KMS-11 (cell line): ENCODE measurements around the gene MACROD2.

Experiments used
- H2AFZ ChIP-seq: fragments of 200-600 bp; sonication (generic); 2 replicates; pipeline ENCODE4 v1.6.1; 2016; ENCODE audit warnings: antibody characterized with exemption, mixed run types, low read depth
- H3K27ac ChIP-seq: fragments of 200-600 bp; sonication (generic); 2 replicates; pipeline ENCODE4 v1.6.1; 2016; ENCODE audit warnings: mild to moderate bottlenecking, mixed run types
- H3K27me3 ChIP-seq: fragments of 200-600 bp; sonication (generic); 2 replicates; pipeline ENCODE4 v1.6.1; 2017; ENCODE audit warnings: mild to moderate bottlenecking, low read depth, mixed run types, moderate library complexity; ENCODE audit not compliant: insufficient read depth
- H3K36me3 ChIP-seq: fragments of 200-600 bp; sonication (generic); 2 replicates; pipeline ENCODE4 v1.6.1; 2017; ENCODE audit warnings: mild to moderate bottlenecking, mixed run types; ENCODE audit not compliant: insufficient read depth
- H3K4me1 ChIP-seq: fragments of 200-600 bp; sonication (generic); 2 replicates; pipeline ENCODE4 v1.6.1; 2016; ENCODE audit warnings: mild to moderate bottlenecking, low read depth, mixed run types; ENCODE audit not compliant: poor library complexity, severe bottlenecking
- H3K4me2 ChIP-seq: fragments of 200-600 bp; sonication (generic); 2 replicates; pipeline ENCODE4 v1.7.0; 2016; ENCODE audit warnings: mild to moderate bottlenecking, mixed run types
- H3K4me3 ChIP-seq: fragments of 200-600 bp; sonication (generic); IDR thresholded peaks from 2 replicates; pipeline ENCODE4 v1.6.1; 2017; ENCODE audit warnings: low read depth, low read length, mixed read lengths; ENCODE audit not compliant: insufficient read depth
- H3K79me2 ChIP-seq: fragments of 200-600 bp; sonication (generic); 2 replicates; pipeline ENCODE4 v1.6.1; 2016; ENCODE audit warnings: low read depth, mixed run types; ENCODE audit not compliant: insufficient read depth
- H3K9ac ChIP-seq: fragments of 200-600 bp; sonication (generic); 2 replicates; pipeline ENCODE4 v1.6.1; 2016; ENCODE audit warnings: mild to moderate bottlenecking, mixed run types
- H4K20me1 ChIP-seq: fragments of 200-600 bp; sonication (generic); 2 replicates; pipeline ENCODE4 v1.6.1; 2016; ENCODE audit warnings: mild to moderate bottlenecking, mixed run types; ENCODE audit not compliant: insufficient read depth
- TF ChIP-seq, protein P1 (sequence below): fragments of 200-600 bp; sonication (generic); conservative IDR thresholded peaks from 2 replicates; pipeline ENCODE4 v1.6.1; 2017; ENCODE audit warnings: low read depth, mild to moderate bottlenecking, antibody characterized with exemption, low read length, moderate library complexity, mixed read lengths

MACROD2 gene

DNA sequence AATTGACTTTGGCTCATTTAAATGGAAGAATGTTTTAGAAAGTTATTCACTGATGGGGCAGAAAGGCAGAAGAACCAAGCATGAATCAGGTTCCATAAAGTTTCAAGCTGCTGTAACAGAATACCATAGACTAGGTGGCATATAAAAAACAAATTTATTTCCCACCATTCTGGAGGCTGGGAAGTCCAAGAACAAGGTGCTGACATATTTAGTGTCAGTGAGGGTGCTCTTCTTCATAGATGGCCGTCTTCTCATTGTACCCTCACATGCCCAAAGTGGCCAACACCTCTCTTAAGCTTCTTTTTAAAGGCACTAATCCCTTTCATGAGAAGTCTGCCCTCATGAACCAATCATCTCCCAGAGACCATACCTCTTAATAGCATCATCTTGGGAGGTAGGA, 902.3 kb downstream of the MACROD2 start:
- H3K79me2 ChIP-seq = no peaks in the 10 kb centered on the region
- no peaks in the 10 kb centered on the region for H4K20me1 ChIP-seq
- H2AFZ ChIP-seq = no peak overlapping the region
- no peaks in the 10 kb centered on the region for H3K4me1 ChIP-seq
- TF ChIP-seq, protein P1, sequence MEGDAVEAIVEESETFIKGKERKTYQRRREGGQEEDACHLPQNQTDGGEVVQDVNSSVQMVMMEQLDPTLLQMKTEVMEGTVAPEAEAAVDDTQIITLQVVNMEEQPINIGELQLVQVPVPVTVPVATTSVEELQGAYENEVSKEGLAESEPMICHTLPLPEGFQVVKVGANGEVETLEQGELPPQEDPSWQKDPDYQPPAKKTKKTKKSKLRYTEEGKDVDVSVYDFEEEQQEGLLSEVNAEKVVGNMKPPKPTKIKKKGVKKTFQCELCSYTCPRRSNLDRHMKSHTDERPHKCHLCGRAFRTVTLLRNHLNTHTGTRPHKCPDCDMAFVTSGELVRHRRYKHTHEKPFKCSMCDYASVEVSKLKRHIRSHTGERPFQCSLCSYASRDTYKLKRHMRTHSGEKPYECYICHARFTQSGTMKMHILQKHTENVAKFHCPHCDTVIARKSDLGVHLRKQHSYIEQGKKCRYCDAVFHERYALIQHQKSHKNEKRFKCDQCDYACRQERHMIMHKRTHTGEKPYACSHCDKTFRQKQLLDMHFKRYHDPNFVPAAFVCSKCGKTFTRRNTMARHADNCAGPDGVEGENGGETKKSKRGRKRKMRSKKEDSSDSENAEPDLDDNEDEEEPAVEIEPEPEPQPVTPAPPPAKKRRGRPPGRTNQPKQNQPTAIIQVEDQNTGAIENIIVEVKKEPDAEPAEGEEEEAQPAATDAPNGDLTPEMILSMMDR = no peak
- H3K27me3 ChIP-seq = no peaks in the 10 kb centered on the region
- H3K36me3 ChIP-seq = no peaks in the 10 kb centered on the region
- H3K4me2 ChIP-seq = no peak overlapping the region
- H3K27ac ChIP-seq = no peak overlapping the region
- no peak overlapping the region for H3K4me3 ChIP-seq
- no peak overlapping the region for H3K9ac ChIP-seq

DNA sequence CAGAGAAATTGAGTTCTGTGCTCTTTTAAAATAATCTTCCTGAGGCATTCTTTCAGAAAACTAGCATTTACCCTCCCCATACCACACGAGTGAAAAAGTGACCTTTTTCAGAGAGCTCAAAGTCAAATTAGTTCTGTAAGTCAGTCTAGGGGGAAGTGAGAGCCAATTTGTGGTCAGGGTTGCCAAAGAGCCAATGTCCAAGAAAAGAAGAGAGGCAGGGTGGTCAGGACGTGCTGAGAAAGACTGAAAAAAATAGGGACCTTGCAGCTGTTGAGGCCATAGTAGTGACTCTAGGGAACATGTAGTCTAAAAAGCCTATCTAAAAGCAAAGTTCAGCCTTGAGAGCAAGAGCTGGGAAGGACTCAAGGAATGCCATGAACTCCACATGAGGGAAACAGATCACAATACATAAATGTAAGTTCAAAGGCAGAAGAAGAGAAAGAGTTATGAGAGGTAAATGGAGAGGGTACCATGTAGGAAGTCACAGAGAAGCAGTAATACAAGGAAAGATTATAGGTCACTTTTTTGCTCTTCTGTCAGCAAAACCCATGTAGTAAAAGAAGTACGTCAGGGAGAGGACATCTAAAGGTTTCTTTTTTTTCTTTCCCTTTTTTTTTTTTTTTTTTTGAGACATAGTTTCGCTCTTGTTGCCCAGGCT, 907.2 kb downstream of the MACROD2 start:
- Histone ChIP-seq H2AFZ (no peak overlapping the region), H3K9ac (no peak overlapping the region), H3K4me3 (no peak overlapping the region), H3K27me3 (no peaks in the 10 kb centered on the region), H4K20me1 (no peaks in the 10 kb centered on the region), H3K4me1 (no peaks in the 10 kb centered on the region), H3K36me3 (no peaks in the 10 kb centered on the region), H3K4me2 (no peak overlapping the region), H3K79me2 (no peaks in the 10 kb centered on the region), H3K27ac (no peak overlapping the region)
- TF ChIP-seq, protein P1 = no peak

DNA sequence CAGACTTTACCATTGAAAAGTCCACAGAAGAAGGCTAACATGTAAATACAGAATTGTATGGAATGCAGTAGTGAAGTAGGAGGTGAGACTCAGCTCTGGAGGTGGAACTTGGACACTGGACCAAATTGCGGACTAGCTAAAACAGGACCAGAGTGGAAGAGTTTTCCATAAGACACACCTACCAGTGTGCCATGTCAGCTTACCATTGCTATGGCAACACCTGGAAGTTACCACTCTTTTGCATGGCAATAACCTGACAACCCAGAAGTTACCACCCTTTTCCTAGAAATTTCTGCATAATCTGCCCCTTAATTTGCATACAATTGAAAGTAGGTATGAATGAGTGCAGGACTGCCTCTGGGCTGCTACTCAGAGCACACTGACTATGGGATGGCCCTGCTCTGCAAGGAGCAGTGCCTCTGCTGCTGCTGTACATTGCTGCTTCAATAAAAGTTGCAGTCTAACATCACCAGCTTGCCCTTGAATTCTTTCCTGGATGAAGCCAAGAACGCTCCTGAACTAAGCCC, 911.7 kb downstream of the MACROD2 start:
- Histone ChIP-seq H3K36me3 (no peaks in the 10 kb centered on the region), H3K79me2 (no peaks in the 10 kb centered on the region), H2AFZ (no peak overlapping the region), H3K9ac (no peak overlapping the region), H3K4me3 (no peak overlapping the region), H4K20me1 (no peaks in the 10 kb centered on the region), H3K4me2 (no peak overlapping the region), H3K4me1 (no peaks in the 10 kb centered on the region), H3K27me3 (no peaks in the 10 kb centered on the region), H3K27ac (no peak overlapping the region)
- TF ChIP-seq, protein P1 = no peak

DNA sequence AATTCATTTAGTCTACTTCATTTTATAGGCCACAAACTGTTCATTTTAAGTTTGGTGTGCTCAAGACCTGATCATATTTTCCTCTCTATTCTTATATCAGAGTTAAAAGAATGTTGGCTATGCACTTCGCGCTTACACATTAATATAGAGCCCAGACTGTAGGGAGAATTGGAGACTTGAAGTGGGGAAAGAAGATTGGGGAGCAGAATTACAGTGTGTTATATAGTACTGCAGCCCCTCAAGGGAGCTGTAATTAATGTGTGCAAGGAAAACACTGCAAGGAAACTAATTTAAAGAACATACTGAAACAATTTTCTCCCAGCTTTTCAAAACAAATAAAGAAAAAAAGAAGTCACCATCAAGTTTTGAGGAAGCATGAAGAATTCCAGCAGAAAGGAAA, 914.8 kb downstream of the MACROD2 start:
- no peaks in the 10 kb centered on the region for H3K27me3 ChIP-seq
- no peaks in the 10 kb centered on the region for H3K4me1 ChIP-seq
- TF ChIP-seq, protein P1 = no peak
- no peaks in the 10 kb centered on the region for H3K36me3 ChIP-seq
- H3K27ac ChIP-seq = no peak overlapping the region
- H2AFZ ChIP-seq = no peak overlapping the region
- H4K20me1 ChIP-seq = no peaks in the 10 kb centered on the region
- no peak overlapping the region for H3K9ac ChIP-seq
- no peaks in the 10 kb centered on the region for H3K79me2 ChIP-seq
- H3K4me3 ChIP-seq = no peak overlapping the region
- H3K4me2 ChIP-seq = no peak overlapping the region
